ENCODE data around the gene SGPP2.

Gene SGPP2

DNA sequence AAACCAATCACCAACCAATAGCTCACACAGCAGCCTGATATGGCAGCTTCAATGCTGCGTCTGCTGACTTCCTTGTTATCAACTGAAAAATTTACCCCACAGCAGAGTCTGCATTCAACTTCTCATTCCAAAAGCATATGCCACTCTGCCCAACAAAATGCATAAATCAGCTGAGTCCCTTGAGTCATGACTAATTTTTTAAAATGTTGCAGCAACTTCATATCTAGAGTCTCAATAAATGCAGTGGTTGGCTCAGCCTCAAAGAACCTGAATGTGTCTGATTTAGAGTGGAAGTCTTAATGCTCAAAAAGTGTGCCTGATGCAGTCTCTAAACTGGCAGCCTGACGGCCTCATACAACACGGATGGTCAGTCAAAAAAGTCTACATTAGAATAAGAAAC is 185.0 kb downstream of the SGPP2 start:
- Histone ChIP-seq H3K4me1 (ENCODE audit: control extremely low read depth in 1 of 4, control insufficient read depth in 4 of 4, insufficient read depth in 4 of 4, low read length in 3 of 4) (no peaks in the 10 kb centered on the region), H3K9me3 (ENCODE audit: control extremely low read depth in 1 of 5, control insufficient read depth in 4 of 5, insufficient read depth in 2 of 5, low read depth in 1 of 5, low read length in 4 of 5) (no peaks in the 10 kb centered on the region), H3K4me3 (ENCODE audit: control insufficient read depth in 1 of 7, extremely low read depth in 1 of 7, insufficient read depth in 4 of 7, low read depth in 2 of 7, low read length in 6 of 7) (no peak overlapping the region), H3K27me3 (replicated peaks in 2 of 5; ENCODE audit: control insufficient read depth in 4 of 5, insufficient read depth in 5 of 5, low read length in 4 of 5) (no peaks in the 10 kb centered on the region), H3K27ac (ENCODE audit: insufficient read depth in 1 of 2, low read depth in 1 of 2, low read length in 2 of 2, poor library complexity in 1 of 2, severe bottlenecking in 2 of 2) (no peak overlapping the region), H3K36me3 (ENCODE audit: control insufficient read depth in 4 of 4, insufficient read depth in 4 of 4, low read length in 3 of 4) (peaks cover 13 to 50% (median 23%) of the 10 kb centered on the region in 4 experiments)
- WGBS (ENCODE audit: insufficient coverage): 94% methylated on average over 3 of the region's 3 CpGs
- DNase-seq: peak in 1 of 3 donors; percentile 10
- ChIA-PET CTCF (interaction anchor here (1.3 to 1.5 kb wide), 2 partner anchors 9 to 291 kb away, joined by 3 to 5 read pairs; no protein-coding TSS in a partner anchor), POLR2A (no interaction called here)
